Activated naive CD8-positive, alpha-beta T cell treated with anti-CD3 and anti-CD28 coated beads for 36 hours (primary cell): ENCODE data around the gene PITPNC1. TPM values are rescaled to one million over a fixed set of nuclear protein-coding genes. Genes with fewer than 3 reads are reported as not detected.

Experiments used
- DNase-seq: peaks from one replicate; pipeline ENCODE4 v3.0.0; 2021
- H3K27ac Mint-ChIP-seq: one replicate; pipeline ENCODE4 v1.8.0; 2022; ENCODE audit warnings: mild to moderate bottlenecking, moderate library complexity, mixed read lengths
- H3K27me3 Mint-ChIP-seq: one replicate; pipeline ENCODE4 v1.8.0; 2022; ENCODE audit warnings: mild to moderate bottlenecking, mixed read lengths
- H3K36me3 Mint-ChIP-seq: one replicate; pipeline ENCODE4 v1.8.0; 2021; ENCODE audit warnings: mild to moderate bottlenecking, mixed read lengths
- H3K4me1 Mint-ChIP-seq: one replicate; pipeline ENCODE4 v1.8.0; 2021; ENCODE audit warnings: mixed read lengths
- H3K4me3 Mint-ChIP-seq: one replicate; pipeline ENCODE4 v1.8.0; 2022; ENCODE audit warnings: mild to moderate bottlenecking, moderate library complexity, mixed read lengths
- H3K9me3 Mint-ChIP-seq: one replicate; pipeline ENCODE4 v1.8.0; 2022; ENCODE audit warnings: mixed read lengths
- total RNA-seq, 2 experiments: library from RNA; stranded (reverse); gene quantifications; one replicate each; pipeline ENCODE4 v1.2.3, GENCODE V29; 2021

The PITPNC1 gene
- total RNA-seq, 2 experiments from 2014 or later = 50.1 to 51.1 TPM

- no peak for DNase-seq
- Mint-ChIP-seq H3K36me3 (peaks cover 55% of the 10 kb centered on the region), H3K27ac (peak overlapping the region; percentile 91), H3K9me3 (no peaks in the 10 kb centered on the region), H3K27me3 (no peaks in the 10 kb centered on the region), H3K4me1 (peaks cover 64% of the 10 kb centered on the region), H3K4me3 (peak overlapping the region; percentile 44)
These were observed 16.2 kb upstream of the PITPNC1 start for GRCh38 chr17:67360880-67361279.

DNA sequence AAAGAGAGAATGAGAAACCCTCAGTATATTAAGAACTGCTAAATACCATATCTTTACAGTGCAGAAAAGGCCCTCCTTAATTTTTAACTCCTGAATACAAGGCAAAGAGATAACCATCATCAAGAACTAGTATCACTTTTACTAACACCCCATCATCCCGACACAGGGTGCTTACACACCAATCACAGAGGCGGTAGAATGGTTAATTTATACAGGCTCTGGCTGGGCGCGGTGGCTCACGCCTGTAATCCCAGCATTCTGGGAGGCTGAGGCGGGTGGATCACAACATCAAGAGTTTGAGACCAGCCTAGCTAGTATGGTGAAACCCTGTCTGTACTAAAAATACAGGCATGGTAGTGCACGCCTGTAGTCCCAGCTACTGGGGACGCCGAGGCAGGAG lies 14.9 kb upstream of the PITPNC1 start:
- Mint-ChIP-seq H3K36me3 (peaks cover 53% of the 10 kb centered on the region), H3K4me3 (no peak overlapping the region), H3K4me1 (peaks cover 63% of the 10 kb centered on the region), H3K9me3 (no peaks in the 10 kb centered on the region), H3K27me3 (no peaks in the 10 kb centered on the region), H3K27ac (peak overlapping the region; percentile 62)
- no peak for DNase-seq

DNA sequence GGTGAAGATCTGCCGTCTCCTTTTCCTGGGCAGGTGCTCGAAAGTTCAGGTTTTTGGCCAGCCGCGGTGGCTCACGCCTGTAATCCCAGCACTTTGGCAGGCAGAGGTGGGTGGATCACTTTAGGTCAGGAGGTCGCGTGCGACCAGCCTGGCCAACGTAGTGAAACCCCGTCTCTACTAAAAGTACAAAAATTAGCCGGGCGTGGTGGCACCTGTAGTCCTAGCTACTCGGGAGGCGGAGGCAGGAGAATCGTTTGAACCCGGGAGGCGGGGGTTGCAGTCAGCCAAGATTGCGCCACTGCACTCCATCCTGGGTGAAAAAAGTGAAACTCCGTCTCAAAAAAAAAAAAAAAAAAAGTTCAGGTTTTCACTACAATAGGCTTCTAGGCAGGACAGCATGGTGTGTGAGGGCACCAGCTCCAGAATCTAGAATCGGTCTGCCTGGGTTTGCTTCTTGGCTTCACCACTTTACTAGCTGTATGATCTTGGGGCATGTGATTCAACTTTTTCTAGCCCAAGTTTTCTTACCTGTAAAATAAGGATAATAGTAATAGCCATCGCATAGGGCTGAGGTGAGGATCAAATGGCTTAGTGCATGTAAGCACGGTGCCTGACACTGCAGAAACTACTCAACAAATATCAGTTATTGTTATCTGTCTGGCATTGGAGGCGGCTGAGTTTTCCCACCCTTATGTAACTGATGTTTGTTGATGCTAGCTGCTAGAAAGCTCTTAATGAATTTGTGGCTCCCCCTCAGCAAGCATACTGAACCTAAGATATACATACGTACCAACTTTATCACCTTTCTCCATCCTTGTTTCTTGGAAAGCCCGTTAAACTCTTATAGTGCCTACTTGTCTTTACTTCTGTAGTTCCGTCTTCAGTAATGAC lies 12.0 kb upstream of the PITPNC1 start:
- H3K36me3 Mint-ChIP-seq = peaks cover 43% of the 10 kb centered on the region
- no peaks in the 10 kb centered on the region for H3K27me3 Mint-ChIP-seq
- H3K4me1 Mint-ChIP-seq = peaks cover 45% of the 10 kb centered on the region
- DNase-seq = no peak
- peak overlapping the region; percentile 90 for H3K4me3 Mint-ChIP-seq
- peak overlapping the region; percentile 91 for H3K27ac Mint-ChIP-seq
- no peaks in the 10 kb centered on the region for H3K9me3 Mint-ChIP-seq

DNA sequence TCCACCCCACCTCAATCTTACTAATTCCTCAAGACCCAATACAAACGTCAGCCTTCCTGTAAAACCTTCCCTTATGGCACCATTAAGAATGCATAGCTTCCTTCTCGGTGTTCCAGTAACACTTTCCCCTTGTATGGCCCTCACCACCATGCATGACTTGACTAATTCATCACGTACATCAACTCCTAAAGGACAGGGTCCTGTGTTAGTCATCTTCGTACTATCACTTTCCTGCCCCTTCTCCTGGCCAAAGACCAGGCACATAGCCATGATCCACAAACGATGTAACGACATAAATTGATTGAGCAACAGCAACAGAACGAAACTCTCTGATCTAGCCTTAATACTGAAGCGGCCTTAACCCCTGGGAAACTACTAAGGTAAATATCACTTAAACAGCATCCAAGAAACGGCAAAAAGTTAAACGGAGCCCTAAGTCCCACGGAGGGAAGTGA lies 11.3 kb upstream of the PITPNC1 start:
- H3K27ac Mint-ChIP-seq = peak overlapping the region; percentile 91
- H3K36me3 Mint-ChIP-seq = peaks cover 36% of the 10 kb centered on the region
- H3K4me3 Mint-ChIP-seq = peak overlapping the region; percentile 90
- H3K9me3 Mint-ChIP-seq = no peaks in the 10 kb centered on the region
- peaks cover 38% of the 10 kb centered on the region for H3K4me1 Mint-ChIP-seq
- no peaks in the 10 kb centered on the region for H3K27me3 Mint-ChIP-seq
- peak; percentile 26 for DNase-seq

DNA sequence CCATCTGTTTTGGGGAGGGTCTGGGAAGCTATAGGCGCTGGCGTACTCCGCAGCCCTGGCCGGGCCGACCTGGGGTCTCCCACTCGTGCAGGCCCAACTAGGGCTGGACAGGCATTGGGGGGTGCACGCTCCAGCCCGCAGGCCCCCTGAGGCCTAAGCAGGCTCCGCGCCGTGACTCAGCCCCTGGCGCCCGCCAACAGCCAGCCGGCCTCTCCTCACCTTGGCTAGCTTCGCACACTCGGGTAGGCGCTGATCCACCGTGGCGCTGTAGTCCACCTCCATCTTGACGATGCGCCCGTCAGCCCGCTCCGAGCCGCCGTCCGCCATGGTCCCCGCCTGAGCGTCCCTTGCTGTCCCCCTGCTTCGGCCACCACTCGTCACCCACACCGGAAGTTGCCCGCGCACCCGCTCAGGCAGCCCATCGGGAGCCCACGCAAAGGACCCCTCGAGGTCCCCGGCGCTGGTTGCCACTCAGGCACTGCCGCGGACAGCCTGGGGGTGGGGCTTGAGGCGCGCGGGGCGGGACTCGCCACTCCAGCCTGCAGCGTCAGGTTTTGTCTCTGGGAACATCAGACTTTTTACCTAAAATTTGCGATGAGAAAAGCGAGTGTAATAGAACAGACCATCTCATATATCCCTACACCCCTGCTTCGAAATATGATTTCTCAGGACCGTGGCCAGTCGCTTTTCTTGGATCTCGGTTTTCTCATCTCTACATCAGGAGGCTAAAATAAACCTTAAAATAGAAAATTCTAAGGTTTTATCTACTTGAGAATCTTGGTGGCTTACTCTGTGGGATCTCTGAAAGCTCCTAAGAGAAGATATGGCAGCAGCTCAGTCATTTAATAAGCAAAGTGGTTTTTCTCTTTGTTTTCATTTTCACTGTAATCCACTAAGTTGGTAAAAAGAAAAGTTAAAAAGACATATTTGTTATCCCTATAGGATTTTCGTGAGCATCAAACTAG lies 10.6 kb upstream of the PITPNC1 start, which contains the start of gene PSMD12:
TSS of gene PSMD12 (minus strand) at position 385 of the 965 bp plus-strand sequence. CDS start at position 327, 58 bp downstream.
- no peaks in the 10 kb centered on the region for H3K9me3 Mint-ChIP-seq
- DNase-seq = peak; percentile 95
- H3K27me3 Mint-ChIP-seq = no peaks in the 10 kb centered on the region
- H3K36me3 Mint-ChIP-seq = peaks cover 29% of the 10 kb centered on the region
- H3K4me1 Mint-ChIP-seq = peaks cover 31% of the 10 kb centered on the region
- peak within 1 kb of the TSS; percentile 90 for H3K4me3 Mint-ChIP-seq
- peak within 1 kb of the TSS; percentile 91 for H3K27ac Mint-ChIP-seq

DNA sequence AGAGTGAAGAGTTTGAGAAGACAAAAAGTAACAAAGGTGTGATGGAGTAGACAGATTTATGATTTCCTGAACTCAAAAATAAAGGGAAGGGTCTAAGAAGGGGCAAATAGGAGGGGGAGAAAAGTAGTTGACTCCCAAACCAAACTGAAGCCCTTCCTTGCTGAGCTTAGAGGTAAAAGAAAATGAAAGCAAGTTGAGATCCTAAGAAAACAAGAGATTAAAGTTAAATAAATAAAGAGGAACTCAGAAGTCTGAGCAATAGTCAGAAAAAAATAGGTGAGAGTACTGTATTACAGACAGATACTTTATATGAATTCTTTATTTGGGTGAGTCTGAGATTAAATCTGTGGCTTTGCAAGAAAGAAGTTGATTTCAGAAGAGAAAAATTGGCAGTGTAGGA lies 7.4 kb upstream of the PITPNC1 start:
- Mint-ChIP-seq H3K9me3 (no peaks in the 10 kb centered on the region), H3K36me3 (peaks cover 13% of the 10 kb centered on the region), H3K4me1 (peaks cover 9% of the 10 kb centered on the region), H3K4me3 (no peak overlapping the region), H3K27me3 (no peaks in the 10 kb centered on the region), H3K27ac (no peak overlapping the region)
- DNase-seq = no peak

GRCh38 chr17:67372751-67373150 lies 4.3 kb upstream of the PITPNC1 start:
- no peaks in the 10 kb centered on the region for H3K36me3 Mint-ChIP-seq
- peaks cover 18% of the 10 kb centered on the region for H3K4me1 Mint-ChIP-seq
- no peak overlapping the region for H3K27ac Mint-ChIP-seq
- no peaks in the 10 kb centered on the region for H3K9me3 Mint-ChIP-seq
- no peak for DNase-seq
- H3K4me3 Mint-ChIP-seq = no peak overlapping the region
- H3K27me3 Mint-ChIP-seq = no peaks in the 10 kb centered on the region

DNA sequence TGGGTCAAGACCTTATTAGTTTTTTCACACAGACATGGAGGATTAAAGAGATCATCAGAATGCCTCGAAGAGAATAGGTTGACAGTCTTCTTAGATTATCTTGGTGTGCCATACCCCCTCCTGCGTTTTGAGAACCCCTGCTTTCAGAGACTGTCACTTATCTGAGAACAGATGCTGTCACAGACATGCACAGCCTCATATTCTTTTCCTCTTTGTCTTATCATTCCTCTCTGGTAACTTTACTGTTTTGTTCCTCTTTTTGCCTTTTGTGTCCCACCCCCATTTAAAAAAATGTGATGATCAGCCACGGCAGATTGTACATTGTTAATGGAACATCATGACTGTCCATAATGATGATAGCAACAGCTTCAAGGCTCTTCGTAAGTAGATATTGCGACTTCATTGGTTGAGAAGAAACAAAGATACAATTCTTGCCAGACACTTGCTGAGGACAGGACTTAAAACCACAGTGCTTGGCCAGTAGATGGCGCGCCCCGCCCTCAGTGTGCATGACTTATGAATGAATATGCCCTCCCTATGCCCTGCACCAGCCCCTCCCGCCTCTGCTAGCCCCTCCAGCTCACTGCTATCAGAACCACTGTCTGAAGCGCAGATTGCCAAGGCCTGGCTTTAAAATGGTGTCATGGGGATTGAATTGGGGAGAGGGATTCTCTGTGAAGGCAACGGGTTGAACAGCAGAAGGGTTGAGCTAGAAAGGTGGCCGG lies 2.6 kb upstream of the PITPNC1 start:
- Mint-ChIP-seq H3K9me3 (peaks cover 4% of the 10 kb centered on the region), H3K4me3 (peak overlapping the region; percentile 43), H3K4me1 (peaks cover 23% of the 10 kb centered on the region), H3K27ac (peak overlapping the region; percentile 54), H3K27me3 (no peaks in the 10 kb centered on the region), H3K36me3 (peaks cover 6% of the 10 kb centered on the region)
- DNase-seq = peak; percentile 88

- Mint-ChIP-seq H3K27ac (no peak overlapping the region), H3K27me3 (no peaks in the 10 kb centered on the region), H3K4me1 (peaks cover 29% of the 10 kb centered on the region), H3K36me3 (peaks cover 12% of the 10 kb centered on the region), H3K9me3 (peaks cover 9% of the 10 kb centered on the region), H3K4me3 (peak overlapping the region; percentile 43)
- no peak for DNase-seq
These were observed 2.0 kb upstream of the PITPNC1 start for GRCh38 chr17:67375054-67375427.

GRCh38 chr17:67375716-67376115 lies 1.4 kb upstream of the PITPNC1 start:
- DNase-seq = no peak
- peaks cover 32% of the 10 kb centered on the region for H3K4me1 Mint-ChIP-seq
- peaks cover 9% of the 10 kb centered on the region for H3K9me3 Mint-ChIP-seq
- peaks cover 16% of the 10 kb centered on the region for H3K36me3 Mint-ChIP-seq
- no peaks in the 10 kb centered on the region for H3K27me3 Mint-ChIP-seq
- H3K4me3 Mint-ChIP-seq = peak overlapping the region; percentile 18
- no peak overlapping the region for H3K27ac Mint-ChIP-seq

GRCh38 chr17:67376415-67376736 lies 705 bp upstream of the PITPNC1 start:
- Mint-ChIP-seq H3K27me3 (no peaks in the 10 kb centered on the region), H3K27ac (peak overlapping the region; percentile 85), H3K36me3 (peaks cover 18% of the 10 kb centered on the region), H3K4me1 (peaks cover 33% of the 10 kb centered on the region), H3K9me3 (peaks cover 9% of the 10 kb centered on the region), H3K4me3 (peak overlapping the region; percentile 86)
- no peak for DNase-seq

DNA sequence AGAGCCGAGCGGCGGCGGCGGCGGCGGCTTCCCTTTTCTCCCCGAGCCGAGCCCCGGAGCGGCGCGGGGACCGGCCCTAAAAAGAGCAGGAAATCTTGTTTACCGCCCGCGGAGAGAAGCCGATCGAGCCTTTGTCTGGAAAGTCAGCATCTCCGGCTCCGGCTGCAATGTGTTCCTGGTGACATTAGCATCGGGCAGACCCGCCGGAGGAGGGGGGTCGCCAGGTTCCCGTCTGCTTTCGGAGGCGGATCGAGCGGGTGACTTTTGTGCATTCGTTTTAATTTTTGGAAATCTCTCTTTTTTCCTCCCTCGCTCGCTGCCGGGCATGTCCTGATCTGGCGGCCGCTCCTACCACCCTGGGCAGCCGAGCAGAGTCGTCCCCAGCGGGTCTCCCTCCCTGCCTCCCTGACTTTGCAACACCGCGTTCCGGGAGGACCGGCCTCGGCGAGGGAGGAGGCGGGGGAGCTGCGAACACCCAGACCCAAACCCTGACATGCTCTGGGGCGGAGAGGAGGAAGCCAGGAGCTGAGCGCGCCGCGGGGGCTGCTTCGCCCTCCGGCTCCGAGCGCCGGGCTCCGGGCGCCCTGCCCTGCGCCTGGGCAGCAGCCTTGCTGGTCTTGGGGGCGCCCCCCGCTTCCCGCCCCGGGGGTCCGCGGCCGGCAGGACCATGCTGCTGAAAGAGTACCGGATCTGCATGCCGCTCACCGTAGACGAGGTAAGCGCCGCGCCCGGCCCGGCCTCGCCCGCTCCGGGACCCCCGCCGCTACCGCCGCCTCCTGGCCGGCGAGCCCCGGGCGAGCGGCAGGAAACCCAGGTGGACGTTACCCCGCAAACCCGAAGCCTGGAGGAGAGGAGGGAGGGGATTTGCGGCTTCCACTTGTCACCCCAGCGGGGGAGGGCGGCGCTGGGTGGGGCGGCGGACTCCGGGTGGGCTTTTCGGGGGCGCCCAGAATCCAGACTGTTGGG lies 690 bp downstream of the PITPNC1 start:
- no peaks in the 10 kb centered on the region for H3K27me3 Mint-ChIP-seq
- peak overlapping the region; percentile 92 for H3K27ac Mint-ChIP-seq
- peaks cover 46% of the 10 kb centered on the region for H3K4me1 Mint-ChIP-seq
- peaks cover 9% of the 10 kb centered on the region for H3K9me3 Mint-ChIP-seq
- H3K36me3 Mint-ChIP-seq = peaks cover 31% of the 10 kb centered on the region
- H3K4me3 Mint-ChIP-seq = peak overlapping the region; percentile 81
- peak; percentile 69 for DNase-seq

DNA sequence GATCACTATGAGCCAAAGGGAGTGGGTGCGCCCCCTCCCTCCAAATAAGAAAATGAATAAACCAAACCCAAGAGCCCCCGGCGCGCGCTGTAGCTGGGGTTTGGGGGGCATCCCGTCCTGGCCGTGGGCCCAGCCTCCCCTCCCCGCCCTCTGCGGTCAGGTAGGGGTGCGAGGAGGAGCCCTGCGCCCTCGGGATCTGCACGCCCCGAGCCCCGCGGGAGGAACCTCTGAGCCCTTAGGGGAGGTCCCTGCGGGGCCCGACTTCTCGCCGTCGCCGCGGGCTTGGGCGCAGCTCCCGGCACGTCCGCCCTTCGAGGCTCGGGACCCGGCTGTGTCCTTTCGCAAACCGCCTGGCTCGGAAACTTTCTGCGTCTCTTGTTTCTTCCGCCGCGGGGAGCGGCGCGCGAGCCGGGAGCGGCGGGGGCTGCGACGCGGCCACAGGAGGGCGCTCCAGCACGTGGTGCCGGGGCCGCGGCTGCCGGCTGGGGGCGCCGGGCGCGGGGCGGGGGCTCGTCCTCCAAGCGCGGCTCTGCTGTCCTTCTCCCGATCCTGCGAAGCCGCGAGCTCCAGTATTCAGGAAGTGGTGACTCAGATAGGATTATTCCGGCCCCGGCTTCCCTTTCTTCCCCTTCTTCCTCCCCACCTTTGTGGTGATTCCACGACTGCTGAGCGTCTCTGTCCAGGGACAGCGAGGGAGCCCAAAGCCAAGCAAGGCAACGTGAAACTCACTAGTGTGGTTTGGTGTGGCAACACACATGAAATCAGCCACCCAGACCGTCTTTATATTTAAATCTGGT lies 1.6 kb downstream of the PITPNC1 start:
- H3K4me3 Mint-ChIP-seq = peak overlapping the region; percentile 81
- peaks cover 48% of the 10 kb centered on the region for H3K4me1 Mint-ChIP-seq
- H3K36me3 Mint-ChIP-seq = peaks cover 36% of the 10 kb centered on the region
- H3K27me3 Mint-ChIP-seq = no peaks in the 10 kb centered on the region
- peak; percentile 87 for DNase-seq
- H3K9me3 Mint-ChIP-seq = peaks cover 9% of the 10 kb centered on the region
- H3K27ac Mint-ChIP-seq = peak overlapping the region; percentile 96
